SK-N-SH treated with all-trans-retinoic acid at 6 μM for 48 hours (cell line): ENCODE results near the gene PHRF1.
"Not testable (repeated sequence)": the region's sequence is repeated elsewhere in the genome, so short reads cannot be mapped to it uniquely, and the experiment has no call there.

Experiments
- ATAC-seq: fragments of 200-7000 bp; cut with Tn5 transposase; 3 replicates; pipeline ENCODE4 v1.9.1; 2020; ENCODE audit warnings: mild to moderate bottlenecking, moderate library complexity
- ARNTL ChIP-seq: fragments of 450-650 bp; formaldehyde crosslinking; IDR thresholded peaks from 2 replicates; pipeline ENCODE4 v1.5.0; 2020; ENCODE audit warnings: low read depth, mild to moderate bottlenecking, moderate library complexity, borderline replicate concordance
- BACH2 ChIP-seq: fragments of 250-450 bp; sonication (Bioruptor Pico); IDR thresholded peaks from 2 replicates; pipeline ENCODE4 v1.9.0; 2021; ENCODE audit warnings: mild to moderate bottlenecking, borderline replicate concordance
- ESRRG ChIP-seq: fragments of 250-450 bp; sonication (Bioruptor Pico); IDR thresholded peaks from 2 replicates; pipeline ENCODE4 v1.6.1; 2021; ENCODE audit warnings: mild to moderate bottlenecking
- GLIS3 ChIP-seq: fragments of 250-450 bp; sonication (Bioruptor Pico); IDR thresholded peaks from 2 replicates; pipeline ENCODE4 v1.5.0; 2020; ENCODE audit warnings: mild to moderate bottlenecking, moderate library complexity
- ISL1 ChIP-seq: fragments of 250-450 bp; sonication (Bioruptor Pico); IDR thresholded peaks from 2 replicates; pipeline ENCODE4 v2.1.2; 2022; ENCODE audit warnings: mild to moderate bottlenecking, moderate library complexity
- OSR1 ChIP-seq: fragments of 250-450 bp; sonication (Bioruptor Pico); IDR thresholded peaks from 2 replicates; pipeline ENCODE4 v1.8.0; 2022; ENCODE audit warnings: moderate library complexity, mild to moderate bottlenecking, inconsistent platforms
- PATZ1 ChIP-seq: fragments of 250-450 bp; sonication (Bioruptor Pico); IDR thresholded peaks from 2 replicates; pipeline ENCODE4 v1.8.0; 2020; ENCODE audit warnings: mild to moderate bottlenecking, moderate library complexity, borderline replicate concordance
- POU6F1 ChIP-seq: fragments of 250-450 bp; sonication (Bioruptor Pico); IDR thresholded peaks from 2 replicates; pipeline ENCODE4 v1.8.0; 2021; ENCODE audit warnings: low read depth, mild to moderate bottlenecking, moderate library complexity, borderline replicate concordance
- RARB ChIP-seq: fragments of 250-450 bp; sonication (Bioruptor Pico); IDR thresholded peaks from 2 replicates; pipeline ENCODE4 v1.8.0; 2021; ENCODE audit warnings: mild to moderate bottlenecking, moderate library complexity
- SNAI2 ChIP-seq: fragments of 250-450 bp; sonication (Bioruptor Pico); IDR thresholded peaks from 2 replicates; pipeline ENCODE4 v1.5.0; 2020; ENCODE audit warnings: mild to moderate bottlenecking, moderate library complexity
- TOX ChIP-seq: fragments of 250-450 bp; sonication (Bioruptor Pico); IDR thresholded peaks from 2 replicates; pipeline ENCODE4 v1.8.0; 2021; ENCODE audit warnings: mild to moderate bottlenecking, moderate library complexity, borderline replicate concordance
- ZC3H10 ChIP-seq: fragments of 250-450 bp; sonication (Bioruptor Pico); IDR thresholded peaks from 2 replicates; pipeline ENCODE4 v1.5.1; 2021; ENCODE audit warnings: mild to moderate bottlenecking, moderate library complexity
- ZFP3 ChIP-seq: fragments of 250-450 bp; sonication (Bioruptor Pico); IDR thresholded peaks from 2 replicates; pipeline ENCODE4 v1.5.0; 2020; ENCODE audit warnings: mild to moderate bottlenecking, moderate library complexity
- ZFP30 ChIP-seq: fragments of 450-650 bp; formaldehyde crosslinking; IDR thresholded peaks from 2 replicates; pipeline ENCODE4 v1.5.0; 2022; ENCODE audit warnings: mild to moderate bottlenecking, moderate library complexity
- ZNF565 ChIP-seq: fragments of 450-650 bp; formaldehyde crosslinking; conservative IDR thresholded peaks from 2 replicates; pipeline ENCODE4 v1.5.0; 2020; ENCODE audit warnings: low read depth, mild to moderate bottlenecking, moderate library complexity
- ZNF70 ChIP-seq: fragments of 450-650 bp; formaldehyde crosslinking; IDR thresholded peaks from 2 replicates; pipeline ENCODE4 v1.5.0; 2020; ENCODE audit warnings: mild to moderate bottlenecking, moderate library complexity
- ZNF8 ChIP-seq: fragments of 450-650 bp; formaldehyde crosslinking; IDR thresholded peaks from 2 replicates; pipeline ENCODE4 v1.5.0; 2020; ENCODE audit warnings: mild to moderate bottlenecking, moderate library complexity
- TF ChIP-seq, protein P1 (sequence below): fragments of 250-450 bp; sonication (Bioruptor Pico); IDR thresholded peaks from 2 replicates; pipeline ENCODE4 v1.5.1; 2021; ENCODE audit warnings: mild to moderate bottlenecking, moderate library complexity
- TF ChIP-seq, protein P2 (sequence below): fragments of 250-450 bp; sonication (Bioruptor Pico); IDR thresholded peaks from 2 replicates; pipeline ENCODE4 v1.5.0; 2020; ENCODE audit warnings: mild to moderate bottlenecking, moderate library complexity
- TF ChIP-seq, protein P3 (sequence below): fragments of 250-450 bp; sonication (Bioruptor Pico); IDR thresholded peaks from 2 replicates; pipeline ENCODE4 v1.5.1; 2020; ENCODE audit warnings: low read depth, mild to moderate bottlenecking, moderate library complexity

Gene PHRF1

DNA sequence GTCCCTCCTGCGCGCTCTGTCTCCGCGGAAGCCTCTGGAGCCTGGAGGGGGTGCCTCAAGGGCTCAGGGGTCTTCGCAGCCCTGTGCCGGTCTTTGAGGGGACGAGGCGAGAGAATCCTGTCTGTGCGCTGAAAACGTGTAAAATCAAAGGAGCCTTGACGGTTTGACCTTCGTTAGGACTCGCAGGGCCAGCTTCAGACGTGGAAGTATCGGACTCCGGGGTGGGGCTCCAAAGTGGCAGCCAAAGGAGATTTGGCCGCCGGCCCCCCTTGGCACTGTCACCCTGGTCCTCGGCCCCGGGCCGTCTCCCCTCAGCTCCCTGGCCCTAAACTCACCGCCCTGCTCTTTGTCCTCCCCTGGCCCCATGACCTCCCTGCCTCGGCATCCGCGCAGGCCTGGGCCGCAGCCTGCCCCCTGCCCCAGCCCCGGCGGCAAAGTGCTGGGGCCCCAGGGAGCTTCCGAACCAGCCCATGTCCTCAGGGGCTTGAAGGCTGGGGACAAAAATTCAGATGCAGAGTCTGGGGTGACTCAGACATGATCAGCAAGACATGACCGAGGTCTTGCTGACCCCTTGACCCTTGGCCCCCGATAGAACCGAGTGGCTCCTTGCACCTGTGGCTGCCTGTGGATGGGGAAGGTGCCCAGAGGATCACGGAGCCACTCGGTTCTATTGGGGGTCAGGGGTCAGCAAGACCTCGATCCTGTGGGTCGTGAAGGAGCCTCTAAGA, 6.9 kb upstream of the PHRF1 start:
- ATAC-seq = no peak

GRCh38 chr11:571802-572185, 4.5 kb upstream of the PHRF1 start:
- ATAC-seq = no peak
- TF ChIP-seq RARB = no peak
- no peak for TF ChIP-seq ARNTL (CRISPR knock-in tag)
- no peak for TF ChIP-seq ZC3H10 (CRISPR knock-in tag)
- TF ChIP-seq POU6F1 (CRISPR knock-in tag) = no peak
- TF ChIP-seq TOX (CRISPR knock-in tag) = no peak
- no peak for TF ChIP-seq SNAI2

More for the DNA sequence above, 6.9 kb upstream of the PHRF1 start:
- TF ChIP-seq ZFP3 (CRISPR knock-in tag) = no peak
- no peak for TF ChIP-seq SNAI2
- TF ChIP-seq, protein P1, sequence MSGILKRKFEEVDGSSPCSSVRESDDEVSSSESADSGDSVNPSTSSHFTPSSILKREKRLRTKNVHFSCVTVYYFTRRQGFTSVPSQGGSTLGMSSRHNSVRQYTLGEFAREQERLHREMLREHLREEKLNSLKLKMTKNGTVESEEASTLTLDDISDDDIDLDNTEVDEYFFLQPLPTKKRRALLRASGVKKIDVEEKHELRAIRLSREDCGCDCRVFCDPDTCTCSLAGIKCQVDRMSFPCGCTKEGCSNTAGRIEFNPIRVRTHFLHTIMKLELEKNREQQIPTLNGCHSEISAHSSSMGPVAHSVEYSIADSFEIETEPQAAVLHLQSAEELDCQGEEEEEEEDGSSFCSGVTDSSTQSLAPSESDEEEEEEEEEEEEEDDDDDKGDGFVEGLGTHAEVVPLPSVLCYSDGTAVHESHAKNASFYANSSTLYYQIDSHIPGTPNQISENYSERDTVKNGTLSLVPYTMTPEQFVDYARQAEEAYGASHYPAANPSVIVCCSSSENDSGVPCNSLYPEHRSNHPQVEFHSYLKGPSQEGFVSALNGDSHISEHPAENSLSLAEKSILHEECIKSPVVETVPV = no peak
- no peak for TF ChIP-seq OSR1 (CRISPR knock-in tag)

GRCh38 chr11:573146-573759, 3.0 kb upstream of the PHRF1 start:
- no peak for ATAC-seq
- TF ChIP-seq ZFP3 (CRISPR knock-in tag) (no peak), OSR1 (CRISPR knock-in tag) (no peak), ESRRG (CRISPR knock-in tag) (no peak), TOX (CRISPR knock-in tag) (no peak), ISL1 (CRISPR knock-in tag) (no peak), ZNF70 (CRISPR knock-in tag) (no peak), GLIS3 (CRISPR knock-in tag) (no peak), ZNF565 (CRISPR knock-in tag) (no peak), ZC3H10 (CRISPR knock-in tag) (no peak), SNAI2 (no peak), BACH2 (CRISPR knock-in tag) (no peak), PATZ1 (CRISPR knock-in tag) (no peak), POU6F1 (CRISPR knock-in tag) (no peak), ZFP30 (CRISPR knock-in tag) (no peak), ARNTL (CRISPR knock-in tag) (no peak), ZNF8 (CRISPR knock-in tag) (no peak)
- TF ChIP-seq, protein P2, sequence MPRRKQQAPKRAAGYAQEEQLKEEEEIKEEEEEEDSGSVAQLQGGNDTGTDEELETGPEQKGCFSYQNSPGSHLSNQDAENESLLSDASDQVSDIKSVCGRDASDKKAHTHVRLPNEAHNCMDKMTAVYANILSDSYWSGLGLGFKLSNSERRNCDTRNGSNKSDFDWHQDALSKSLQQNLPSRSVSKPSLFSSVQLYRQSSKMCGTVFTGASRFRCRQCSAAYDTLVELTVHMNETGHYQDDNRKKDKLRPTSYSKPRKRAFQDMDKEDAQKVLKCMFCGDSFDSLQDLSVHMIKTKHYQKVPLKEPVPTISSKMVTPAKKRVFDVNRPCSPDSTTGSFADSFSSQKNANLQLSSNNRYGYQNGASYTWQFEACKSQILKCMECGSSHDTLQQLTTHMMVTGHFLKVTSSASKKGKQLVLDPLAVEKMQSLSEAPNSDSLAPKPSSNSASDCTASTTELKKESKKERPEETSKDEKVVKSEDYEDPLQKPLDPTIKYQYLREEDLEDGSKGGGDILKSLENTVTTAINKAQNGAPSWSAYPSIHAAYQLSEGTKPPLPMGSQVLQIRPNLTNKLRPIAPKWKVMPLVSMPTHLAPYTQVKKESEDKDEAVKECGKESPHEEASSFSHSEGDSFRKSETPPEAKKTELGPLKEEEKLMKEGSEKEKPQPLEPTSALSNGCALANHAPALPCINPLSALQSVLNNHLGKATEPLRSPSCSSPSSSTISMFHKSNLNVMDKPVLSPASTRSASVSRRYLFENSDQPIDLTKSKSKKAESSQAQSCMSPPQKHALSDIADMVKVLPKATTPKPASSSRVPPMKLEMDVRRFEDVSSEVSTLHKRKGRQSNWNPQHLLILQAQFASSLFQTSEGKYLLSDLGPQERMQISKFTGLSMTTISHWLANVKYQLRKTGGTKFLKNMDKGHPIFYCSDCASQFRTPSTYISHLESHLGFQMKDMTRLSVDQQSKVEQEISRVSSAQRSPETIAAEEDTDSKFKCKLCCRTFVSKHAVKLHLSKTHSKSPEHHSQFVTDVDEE (CRISPR knock-in tag) = no peak
- TF ChIP-seq, protein P3, sequence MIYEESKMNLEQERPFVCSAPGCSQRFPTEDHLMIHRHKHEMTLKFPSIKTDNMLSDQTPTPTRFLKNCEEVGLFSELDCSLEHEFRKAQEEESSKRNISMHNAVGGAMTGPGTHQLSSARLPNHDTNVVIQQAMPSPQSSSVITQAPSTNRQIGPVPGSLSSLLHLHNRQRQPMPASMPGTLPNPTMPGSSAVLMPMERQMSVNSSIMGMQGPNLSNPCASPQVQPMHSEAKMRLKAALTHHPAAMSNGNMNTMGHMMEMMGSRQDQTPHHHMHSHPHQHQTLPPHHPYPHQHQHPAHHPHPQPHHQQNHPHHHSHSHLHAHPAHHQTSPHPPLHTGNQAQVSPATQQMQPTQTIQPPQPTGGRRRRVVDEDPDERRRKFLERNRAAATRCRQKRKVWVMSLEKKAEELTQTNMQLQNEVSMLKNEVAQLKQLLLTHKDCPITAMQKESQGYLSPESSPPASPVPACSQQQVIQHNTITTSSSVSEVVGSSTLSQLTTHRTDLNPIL (CRISPR knock-in tag) = no peak
- TF ChIP-seq, protein P1 = no peak

GRCh38 chr11:574031-574570, 2.2 kb upstream of the PHRF1 start:
- not testable (repeated sequence) for ATAC-seq
